CD4-positive, alpha-beta T cell (primary cell): ENCODE measurements around the gene BCL2A1. TPM values are rescaled to one million over a fixed set of nuclear protein-coding genes. Genes with fewer than 3 reads are reported as not detected.

ENCODE experiments used
- ATAC-seq: fragments of 200-7000 bp; cut with Tn5 transposase; one replicate; pipeline ENCODE4 v1.10.0; 2022; ENCODE audit warnings: mild to moderate bottlenecking; ENCODE audit not compliant: poor library complexity
- CTCF ChIA-PET: fragments of 350-600 bp; sonication (Branson Sonifier 250); formaldehyde crosslinking; loops from one replicate; lab custom pipeline; 2021; ENCODE audit warnings: antibody characterized with exemption, inconsistent platforms; lab: Charles Lee
- POLR2A ChIA-PET: fragments of 350-600 bp; sonication (Branson Sonifier 250); formaldehyde crosslinking; loops from one replicate; lab custom pipeline; 2021; ENCODE audit warnings: antibody characterized with exemption, inconsistent platforms; lab: Charles Lee
- DNase-seq, 14 experiments: peaks; one replicate each; pipeline ENCODE4 v3.0.0-alpha.2; 2013 to 2020; ENCODE audit warnings: mixed read lengths in 2 of 14
- H3K27ac ChIP-seq, 2 donors: one replicate each; pipeline versions ENCODE4 v1.5.1 to v1.7.0; 2013; ENCODE audit warnings: low read length in 2 of 2, low read depth in 1 of 2, mild to moderate bottlenecking in 1 of 2
- H3K27me3 ChIP-seq, 2 experiments: 1 replicate in 1 of 2; 2 replicates in 1 of 2; pipeline versions ENCODE4 v1.6.1 to v1.7.0; 2013; ENCODE audit warnings: low read length in 2 of 2, control low read depth in 1 of 2, mild to moderate bottlenecking in 1 of 2, moderate library complexity in 1 of 2; ENCODE audit not compliant: insufficient read depth in 2 of 2, control insufficient read depth in 1 of 2
- H3K36me3 ChIP-seq: one replicate; pipeline ENCODE4 v1.6.1; 2013; ENCODE audit warnings: low read length, control low read depth; ENCODE audit not compliant: insufficient read depth
- H3K4me1 ChIP-seq: one replicate; pipeline ENCODE4 v1.6.1; 2013; ENCODE audit warnings: low read length, control low read depth; ENCODE audit not compliant: insufficient read depth
- H3K4me3 ChIP-seq: one replicate; pipeline ENCODE4 v1.5.1; 2013; ENCODE audit warnings: mild to moderate bottlenecking, low read length, moderate library complexity
- H3K9me3 ChIP-seq, 2 experiments: 1 replicate in 1 of 2; 2 replicates in 1 of 2; pipeline versions ENCODE4 v1.6.1 to v1.7.0; 2013; ENCODE audit warnings: low read length in 2 of 2, mild to moderate bottlenecking in 2 of 2, control low read depth in 1 of 2, moderate library complexity in 1 of 2; ENCODE audit not compliant: control insufficient read depth in 1 of 2, insufficient read depth in 1 of 2
- H3K27ac Mint-ChIP-seq: one replicate; pipeline ENCODE4 v1.8.0; 2020; ENCODE audit warnings: mixed read lengths
- H3K27me3 Mint-ChIP-seq: one replicate; pipeline ENCODE4 v1.8.0; 2021; ENCODE audit warnings: mixed read lengths
- H3K36me3 Mint-ChIP-seq: one replicate; pipeline ENCODE4 v1.8.0; 2021; ENCODE audit warnings: low read depth, mixed read lengths
- H3K4me1 Mint-ChIP-seq: one replicate; pipeline ENCODE4 v1.8.0; 2021; ENCODE audit warnings: low read depth, mixed read lengths
- H3K4me3 Mint-ChIP-seq: one replicate; pipeline ENCODE4 v1.8.0; 2020; ENCODE audit warnings: mild to moderate bottlenecking, mixed read lengths
- H3K9me3 Mint-ChIP-seq: one replicate; pipeline ENCODE4 v1.8.0; 2020; ENCODE audit warnings: mixed read lengths
- intact Hi-C, 2 experiments: fragments of 100-400 bp; cut with DNase I in 1 of 2; cut with micrococcal nuclease in 1 of 2; formaldehyde crosslinking; loops; one replicate each; pipeline versions ENCODE4 v1.15.1 to v1.9.0; 2023 to 2025; cut with DNase I, micrococcal nuclease
- total RNA-seq, 174 experiments: library from RNA in 2 of 174; stranded (reverse) in 2 of 174; gene quantifications; one replicate each; pipeline ENCODE4 v1.2.3 and lab custom pipeline; 2021 to 2026
- TF ChIP-seq, protein P1 (sequence below): fragments of 200-600 bp; IDR thresholded peaks from one replicate; pipeline ENCODE4 v1.8.0; 2022; ENCODE audit warnings: antibody characterized with exemption, mild to moderate bottlenecking

The BCL2A1 gene
- total RNA-seq, 2 experiments from 2014 or later = 18.7 to 20.0 TPM

DNA sequence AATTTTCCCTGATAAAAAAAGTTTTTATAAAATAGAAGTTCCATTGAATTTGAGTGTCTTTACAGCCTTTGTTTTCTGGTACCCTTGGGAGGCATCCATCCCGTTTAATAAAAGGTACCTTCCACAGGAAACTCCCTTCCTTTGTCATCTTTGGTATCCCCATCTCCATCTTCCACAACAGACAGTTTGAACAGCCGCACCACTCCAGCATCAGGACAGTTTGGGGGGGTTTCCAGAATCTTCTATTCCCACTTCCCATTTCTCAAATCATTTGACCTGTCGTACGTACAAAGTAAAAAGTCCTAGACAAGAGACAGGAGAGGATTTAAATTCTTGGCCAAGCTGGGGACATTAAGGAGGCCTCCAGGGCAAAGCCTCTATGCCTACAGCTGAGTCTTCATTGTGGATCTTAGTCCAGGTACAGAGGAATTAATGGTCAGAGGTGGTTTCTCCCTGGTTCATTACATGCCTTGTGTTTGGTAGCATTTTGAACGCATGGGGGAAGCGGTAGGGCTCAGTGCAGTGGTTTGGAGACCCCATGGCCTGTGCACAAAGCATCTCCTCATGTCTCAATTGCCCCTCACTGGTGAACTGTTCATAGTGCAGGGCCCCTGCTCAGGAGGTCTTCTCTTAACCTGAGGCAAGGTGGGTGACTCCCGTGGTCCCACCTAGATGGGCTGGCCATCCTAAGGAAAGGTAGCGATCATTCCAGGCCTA, 19.4 kb upstream of the BCL2A1 start:
- no peaks in the 10 kb centered on the region for H3K27me3 Mint-ChIP-seq
- POLR2A ChIA-PET = no interaction called here
- no peaks in the 10 kb centered on the region for H3K9me3 ChIP-seq
- H3K36me3 Mint-ChIP-seq = no peaks in the 10 kb centered on the region
- H3K36me3 ChIP-seq = no peaks in the 10 kb centered on the region
- peaks cover 4% of the 10 kb centered on the region for H3K4me1 Mint-ChIP-seq
- H3K27ac ChIP-seq = no peak overlapping the region
- DNase-seq = peak in 2 of 14 experiments; percentile 36
- H3K27me3 ChIP-seq = no peaks in the 10 kb centered on the region
- ATAC-seq = no peak
- peaks cover 4% of the 10 kb centered on the region for H3K4me1 ChIP-seq
- CTCF ChIA-PET = interaction anchor here (0.7 kb wide), 1 partner anchor 203 kb away, joined by 3 read pairs; no protein-coding TSS in a partner anchor
- intact Hi-C loops = loop anchor here in 1 of 2 experiments (2.0 to 5.0 kb wide), 2 partner anchors 62 to 218 kb away; no protein-coding TSS in a partner anchor
- H3K4me3 ChIP-seq = no peak overlapping the region
- H3K27ac Mint-ChIP-seq = no peak overlapping the region
- TF ChIP-seq, protein P1, sequence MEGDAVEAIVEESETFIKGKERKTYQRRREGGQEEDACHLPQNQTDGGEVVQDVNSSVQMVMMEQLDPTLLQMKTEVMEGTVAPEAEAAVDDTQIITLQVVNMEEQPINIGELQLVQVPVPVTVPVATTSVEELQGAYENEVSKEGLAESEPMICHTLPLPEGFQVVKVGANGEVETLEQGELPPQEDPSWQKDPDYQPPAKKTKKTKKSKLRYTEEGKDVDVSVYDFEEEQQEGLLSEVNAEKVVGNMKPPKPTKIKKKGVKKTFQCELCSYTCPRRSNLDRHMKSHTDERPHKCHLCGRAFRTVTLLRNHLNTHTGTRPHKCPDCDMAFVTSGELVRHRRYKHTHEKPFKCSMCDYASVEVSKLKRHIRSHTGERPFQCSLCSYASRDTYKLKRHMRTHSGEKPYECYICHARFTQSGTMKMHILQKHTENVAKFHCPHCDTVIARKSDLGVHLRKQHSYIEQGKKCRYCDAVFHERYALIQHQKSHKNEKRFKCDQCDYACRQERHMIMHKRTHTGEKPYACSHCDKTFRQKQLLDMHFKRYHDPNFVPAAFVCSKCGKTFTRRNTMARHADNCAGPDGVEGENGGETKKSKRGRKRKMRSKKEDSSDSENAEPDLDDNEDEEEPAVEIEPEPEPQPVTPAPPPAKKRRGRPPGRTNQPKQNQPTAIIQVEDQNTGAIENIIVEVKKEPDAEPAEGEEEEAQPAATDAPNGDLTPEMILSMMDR = no peak
- H3K9me3 Mint-ChIP-seq = no peaks in the 10 kb centered on the region
- H3K4me3 Mint-ChIP-seq = no peak overlapping the region

DNA sequence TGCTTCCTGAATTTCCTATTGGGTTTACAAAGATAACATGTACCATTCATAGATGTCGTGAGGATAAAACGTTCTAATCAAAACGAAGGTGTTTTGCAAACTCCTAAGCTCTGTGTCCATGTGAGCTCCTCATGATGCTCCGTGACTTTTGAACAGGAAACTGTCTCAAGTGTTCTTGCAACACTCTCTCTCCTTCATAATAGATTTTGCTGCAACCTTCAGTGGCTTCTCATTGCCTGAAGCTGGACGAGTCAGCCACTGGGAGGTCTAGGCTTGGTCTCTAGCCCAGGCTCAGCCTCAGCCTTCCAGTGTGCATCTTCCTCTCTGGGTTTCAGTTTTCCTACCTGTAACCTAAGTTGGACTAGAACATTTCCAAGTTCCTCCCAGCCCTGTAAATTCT, 18.7 kb upstream of the BCL2A1 start:
- Histone ChIP-seq H3K27ac (no peak overlapping the region), H3K4me3 (no peak overlapping the region), H3K27me3 (no peaks in the 10 kb centered on the region), H3K9me3 (no peaks in the 10 kb centered on the region), H3K36me3 (no peaks in the 10 kb centered on the region), H3K4me1 (peaks cover 4% of the 10 kb centered on the region)
- Mint-ChIP-seq H3K4me1 (peaks cover 4% of the 10 kb centered on the region), H3K36me3 (no peaks in the 10 kb centered on the region), H3K4me3 (no peak overlapping the region), H3K9me3 (no peaks in the 10 kb centered on the region), H3K27me3 (no peaks in the 10 kb centered on the region), H3K27ac (no peak overlapping the region)
- TF ChIP-seq, protein P1 = no peak
- CTCF ChIA-PET = no interaction called here
- ATAC-seq (no peak), DNase-seq (peak in 2 of 14 experiments; percentile 40 to 53)
- intact Hi-C loops = loop anchor here in 1 of 2 experiments (2.0 to 5.0 kb wide), 2 partner anchors 61 to 217 kb away; no protein-coding TSS in a partner anchor
- POLR2A ChIA-PET = no interaction called here

DNA sequence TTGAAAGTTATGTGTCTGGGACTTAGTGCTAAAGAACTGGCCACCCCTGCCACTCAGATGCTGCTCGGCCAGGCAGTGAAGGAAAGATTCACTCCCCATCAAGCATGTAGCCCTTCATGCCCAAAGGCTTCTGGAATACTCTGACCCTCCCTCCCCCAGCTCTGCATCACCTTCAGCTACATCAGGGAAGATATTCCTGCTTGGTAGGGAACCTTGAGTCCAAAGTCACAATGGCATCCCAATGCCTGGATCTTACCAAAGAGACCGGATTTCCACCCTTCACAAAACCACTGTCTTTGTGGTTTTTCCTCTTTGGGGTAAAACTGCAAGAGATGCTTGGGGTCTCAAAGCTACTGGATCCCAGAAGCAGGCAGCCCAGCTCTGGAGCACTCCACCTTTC, 18.2 kb upstream of the BCL2A1 start:
- no peak overlapping the region for H3K4me3 ChIP-seq
- peaks cover 4% of the 10 kb centered on the region for H3K4me1 ChIP-seq
- H3K27me3 ChIP-seq = no peaks in the 10 kb centered on the region
- CTCF ChIA-PET = no interaction called here
- no peaks in the 10 kb centered on the region for H3K27me3 Mint-ChIP-seq
- no peak for ATAC-seq
- DNase-seq = no peak
- H3K9me3 Mint-ChIP-seq = no peaks in the 10 kb centered on the region
- peaks cover 4% of the 10 kb centered on the region for H3K4me1 Mint-ChIP-seq
- H3K27ac Mint-ChIP-seq = no peak overlapping the region
- intact Hi-C loops = no loop called here
- POLR2A ChIA-PET = no interaction called here
- no peak overlapping the region for H3K27ac ChIP-seq
- no peaks in the 10 kb centered on the region for H3K9me3 ChIP-seq
- H3K36me3 Mint-ChIP-seq = no peaks in the 10 kb centered on the region
- H3K36me3 ChIP-seq = no peaks in the 10 kb centered on the region
- H3K4me3 Mint-ChIP-seq = no peak overlapping the region
- TF ChIP-seq, protein P1 = no peak
